Endothelial cell of umbilical vein (primary cell): ENCODE results near the gene NAV2.
A peak's percentile ranks its signal among the peaks of the same experiment; 100 is the strongest.

Source experiments
- CTCF ChIP-seq, 2 donors: IDR thresholded peaks; 1 replicate in 1 of 2; 2 replicates in 1 of 2; pipeline ENCODE4 v1.5.1; 2011; ENCODE audit warnings: low read length in 2 of 2, mild to moderate bottlenecking in 2 of 2, moderate library complexity in 2 of 2, control low read depth in 1 of 2, inconsistent platforms in 1 of 2, low read depth in 1 of 2; ENCODE audit not compliant: insufficient read depth in 1 of 2; ENCODE audit errors: extremely low read depth in 1 of 2
- JUN ChIP-seq: IDR thresholded peaks from 2 replicates; pipeline ENCODE4 v1.6.1; 2011; ENCODE audit warnings: borderline replicate concordance, low read depth; ENCODE audit not compliant: insufficient read length, insufficient read depth
- POLR2A ChIP-seq: IDR thresholded peaks from 2 replicates; pipeline ENCODE4 v1.6.1; 2012; ENCODE audit warnings: low read depth, mild to moderate bottlenecking, control low read depth, low read length

GRCh38 chr11:19715373-19715772 lies 2.7 kb downstream of the NAV2 start:
- TF ChIP-seq JUN (peak; percentile 66), CTCF (IDR thresholded peaks at IDR 0.05; ENCODE audit: extremely low read depth in 1 of 2, insufficient read depth in 1 of 2, low read depth in 1 of 2, low read length in 2 of 2) (no peak), POLR2A (no peak)
